Body of pancreas (tissue), 4 donors: Measurements from ENCODE around the gene SNRNP70.

ENCODE experiments used
- POLR2A ChIP-seq, 3 donors: fragments of 450-650 bp; IDR thresholded peaks; one replicate each; pipeline ENCODE4 v1.6.1; 2016; ENCODE audit warnings: antibody characterized with exemption in 3 of 3, mild to moderate bottlenecking in 2 of 3
- TF ChIP-seq, protein P1 (sequence below), 7 experiments: fragments of 450-650 bp in 4 of 7; fragments of 200-600 bp in 3 of 7; sonication (generic) in 3 of 7; IDR thresholded peaks; one replicate each; pipeline ENCODE4 v1.5.1; 2016 to 2019; ENCODE audit warnings: antibody characterized with exemption in 7 of 7

DNA sequence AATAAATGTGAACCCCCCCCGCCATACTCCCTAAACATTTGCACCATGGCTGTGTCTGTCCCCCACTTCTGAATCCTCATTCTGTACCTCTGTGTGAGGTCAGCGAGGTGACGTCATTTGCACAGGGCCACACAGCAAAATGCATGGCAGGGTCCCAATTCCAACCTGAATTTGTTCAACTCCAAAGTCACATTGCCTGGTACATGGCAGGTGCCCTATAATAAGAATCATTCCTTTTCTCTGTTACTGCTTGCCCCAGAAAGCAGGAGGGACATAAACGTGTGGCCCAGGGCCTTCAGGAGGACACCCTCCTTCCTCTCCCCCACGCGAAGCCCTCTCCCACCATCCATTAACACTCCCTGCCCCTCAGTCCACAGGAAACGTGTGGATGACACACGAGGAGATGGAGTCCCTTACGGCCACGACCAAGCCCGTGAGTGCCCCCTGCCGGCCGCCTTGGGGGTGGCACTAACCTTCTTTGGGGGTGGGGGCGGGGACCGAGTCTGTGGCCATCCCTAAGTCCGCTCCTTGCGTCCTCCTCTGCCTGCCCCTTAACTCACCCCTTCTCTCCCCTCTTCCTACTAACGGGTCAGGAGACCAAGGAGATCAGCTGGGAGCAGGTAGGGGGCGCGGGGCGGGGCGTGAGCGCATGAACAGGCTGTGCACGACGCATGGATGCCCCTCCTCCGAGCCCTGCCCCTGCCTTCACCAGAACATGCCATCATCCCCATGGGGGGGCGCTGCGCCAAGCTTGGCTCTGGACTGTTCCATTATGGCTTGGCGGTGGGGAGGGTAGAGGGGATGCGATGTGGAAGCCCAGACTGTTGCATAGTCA lies 60.5 kb downstream of the SNRNP70 start:
- no peak for TF ChIP-seq POLR2A (IDR thresholded peaks at IDR 0.05)
- TF ChIP-seq, protein P1, sequence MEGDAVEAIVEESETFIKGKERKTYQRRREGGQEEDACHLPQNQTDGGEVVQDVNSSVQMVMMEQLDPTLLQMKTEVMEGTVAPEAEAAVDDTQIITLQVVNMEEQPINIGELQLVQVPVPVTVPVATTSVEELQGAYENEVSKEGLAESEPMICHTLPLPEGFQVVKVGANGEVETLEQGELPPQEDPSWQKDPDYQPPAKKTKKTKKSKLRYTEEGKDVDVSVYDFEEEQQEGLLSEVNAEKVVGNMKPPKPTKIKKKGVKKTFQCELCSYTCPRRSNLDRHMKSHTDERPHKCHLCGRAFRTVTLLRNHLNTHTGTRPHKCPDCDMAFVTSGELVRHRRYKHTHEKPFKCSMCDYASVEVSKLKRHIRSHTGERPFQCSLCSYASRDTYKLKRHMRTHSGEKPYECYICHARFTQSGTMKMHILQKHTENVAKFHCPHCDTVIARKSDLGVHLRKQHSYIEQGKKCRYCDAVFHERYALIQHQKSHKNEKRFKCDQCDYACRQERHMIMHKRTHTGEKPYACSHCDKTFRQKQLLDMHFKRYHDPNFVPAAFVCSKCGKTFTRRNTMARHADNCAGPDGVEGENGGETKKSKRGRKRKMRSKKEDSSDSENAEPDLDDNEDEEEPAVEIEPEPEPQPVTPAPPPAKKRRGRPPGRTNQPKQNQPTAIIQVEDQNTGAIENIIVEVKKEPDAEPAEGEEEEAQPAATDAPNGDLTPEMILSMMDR (IDR thresholded peaks at IDR 0.05) = peak; percentile 73 to 91 (median 79)
